ENCODE results near the gene INPP4A. TPM values are rescaled to one million over a fixed set of nuclear protein-coding genes. Genes with fewer than 3 reads are reported as not detected.

Gene INPP4A
- polyA plus RNA-seq, 1 donor (not counting 4 experiments of a cell fraction or from before 2014, with no cell fraction given), result 10.7 TPM

DNA sequence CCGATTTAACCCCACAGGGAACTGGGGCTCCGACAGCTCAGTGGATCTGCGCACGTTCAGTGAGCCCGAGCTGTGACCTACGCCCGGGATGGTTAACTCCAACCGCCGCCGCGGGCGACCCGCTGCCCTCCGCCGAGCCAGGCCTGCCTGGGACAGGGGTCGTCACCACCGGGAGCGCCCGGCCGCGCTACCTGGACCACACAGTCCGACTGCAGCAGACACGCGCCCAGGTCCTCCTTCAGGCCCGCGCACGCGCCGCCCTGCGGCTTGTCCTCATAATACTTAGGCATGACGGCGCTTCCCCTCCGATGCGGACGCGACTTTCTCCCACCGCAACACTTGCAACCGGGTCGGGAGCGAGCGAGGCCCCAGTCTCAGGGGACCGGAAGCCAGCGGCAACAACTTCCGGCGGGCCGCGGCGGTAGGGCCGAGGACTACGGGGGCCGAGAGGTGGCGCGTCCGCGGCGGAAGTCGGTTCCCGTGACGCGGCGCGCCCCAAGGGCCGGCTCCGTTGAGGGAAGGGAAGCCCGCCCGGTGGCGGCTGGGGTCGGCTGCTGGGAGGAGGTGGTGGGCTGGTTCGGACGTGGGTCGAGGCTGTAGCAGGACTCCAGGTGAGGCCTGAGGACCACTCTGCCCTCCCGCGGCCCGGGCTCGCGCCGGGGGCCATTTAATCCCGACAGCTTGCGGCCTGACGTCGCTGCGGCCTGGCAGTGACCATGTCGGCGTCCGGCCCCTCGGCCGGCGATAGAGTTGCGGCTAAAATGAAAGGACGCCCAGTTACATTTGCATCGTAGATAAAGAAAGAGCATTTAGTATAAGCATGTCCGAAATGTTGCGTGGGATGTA lies 163.7 kb downstream of the INPP4A start, which contains the start of the genes COA5 and UNC50:
Gene COA5, minus strand, starts transcription at position 397 of the 846 bp plus-strand sequence. Its CDS starts 107 bp downstream, at position 290.
Gene UNC50, plus strand, starts transcription at position 474 of the 846 bp plus-strand sequence. CDS start 1,171 bp downstream, outside the sequence.
- DNase-seq (ENCODE audit: low read depth, low spot score), result peak; percentile 59
- dilution Hi-C loops (cut with MboI; ENCODE audit: extremely low pct_ligation_motif_present, low sequenced_read_pairs), result no loop called here
- no peaks in the 10 kb centered on the region for H4K20me1 ChIP-seq (ENCODE audit: control insufficient read depth, extremely low read depth, insufficient read depth, low read length)
- peak within 1 kb of the TSS; percentile 96 to 99 (median 98) for H3K4me3 ChIP-seq (ENCODE audit: control insufficient read depth in 2 of 3, extremely low read depth in 1 of 3, insufficient read depth in 2 of 3, low read depth in 1 of 3, low read length in 3 of 3)
- H3K4me2 ChIP-seq (ENCODE audit: control insufficient read depth, extremely low read depth, insufficient read depth, low read depth, low read length), result peak within 1 kb of the TSS; percentile 100
- no peaks in the 10 kb centered on the region for H3K9me3 ChIP-seq (ENCODE audit: control insufficient read depth, low read depth, low read length)
- H2AFZ ChIP-seq (ENCODE audit: control insufficient read depth, low read length), result peak within 1 kb of the TSS; percentile 96
- TF ChIP-seq CTCF (optimal IDR thresholded peaks at IDR 0.05 in 1 of 3, IDR thresholded peaks at IDR 0.05 in 1 of 3, conservative IDR thresholded peaks at IDR 0.05 in 1 of 3; ENCODE audit: extremely low read depth in 1 of 3, insufficient read depth in 2 of 3, low read length in 3 of 3) (no peak), EZH2 (IDR thresholded peaks at IDR 0.05; ENCODE audit: low read length) (no peak)
- FAIRE-seq, result no peak
- peaks cover 26% of the 10 kb centered on the region for H3K4me1 ChIP-seq (ENCODE audit: control insufficient read depth, extremely low read depth, insufficient read depth, low read length)
- peaks cover 3% of the 10 kb centered on the region for H3K9me1 ChIP-seq (ENCODE audit: control insufficient read depth, extremely low read depth, insufficient read depth, low read length)
- peaks cover 7 to 14% of the 10 kb centered on the region in 2 experiments for H3K36me3 ChIP-seq (ENCODE audit: control insufficient read depth in 2 of 2, extremely low read depth in 1 of 2, insufficient read depth in 2 of 2, low read length in 2 of 2)
- H3K27me3 ChIP-seq (ENCODE audit: control insufficient read depth, extremely low read depth, insufficient read depth, low read length), result no peaks in the 10 kb centered on the region
- H3K9ac ChIP-seq (ENCODE audit: control insufficient read depth, extremely low read depth, insufficient read depth, low read length), result peak within 1 kb of the TSS; percentile 97
- H3K79me2 ChIP-seq (ENCODE audit: control insufficient read depth, insufficient read depth, low read length), result peaks cover 68% of the 10 kb centered on the region
- H3K27ac ChIP-seq (ENCODE audit: control insufficient read depth, insufficient read depth, low read length), result peak within 1 kb of the TSS; percentile 94

GRCh38 chr2:98608962-98609604 lies 164.4 kb downstream of the INPP4A start:
- Histone ChIP-seq H3K4me3 (ENCODE audit: control insufficient read depth in 2 of 3, extremely low read depth in 1 of 3, insufficient read depth in 2 of 3, low read depth in 1 of 3, low read length in 3 of 3) (peak overlapping the region; percentile 96 to 99 (median 98)), H3K36me3 (ENCODE audit: control insufficient read depth in 2 of 2, extremely low read depth in 1 of 2, insufficient read depth in 2 of 2, low read length in 2 of 2) (peaks cover 7 to 15% of the 10 kb centered on the region in 2 experiments), H3K27ac (ENCODE audit: control insufficient read depth, insufficient read depth, low read length) (peak overlapping the region; percentile 94), H3K9me3 (ENCODE audit: control insufficient read depth, low read depth, low read length) (no peaks in the 10 kb centered on the region), H3K4me1 (ENCODE audit: control insufficient read depth, extremely low read depth, insufficient read depth, low read length) (peaks cover 26% of the 10 kb centered on the region), H3K79me2 (ENCODE audit: control insufficient read depth, insufficient read depth, low read length) (peaks cover 66% of the 10 kb centered on the region), H4K20me1 (ENCODE audit: control insufficient read depth, extremely low read depth, insufficient read depth, low read length) (no peaks in the 10 kb centered on the region), H2AFZ (ENCODE audit: control insufficient read depth, low read length) (peak overlapping the region; percentile 93), H3K9ac (ENCODE audit: control insufficient read depth, extremely low read depth, insufficient read depth, low read length) (peak overlapping the region; percentile 97), H3K27me3 (ENCODE audit: control insufficient read depth, extremely low read depth, insufficient read depth, low read length) (no peaks in the 10 kb centered on the region), H3K4me2 (ENCODE audit: control insufficient read depth, extremely low read depth, insufficient read depth, low read depth, low read length) (peak overlapping the region; percentile 75), H3K9me1 (ENCODE audit: control insufficient read depth, extremely low read depth, insufficient read depth, low read length) (peaks cover 3% of the 10 kb centered on the region)
- dilution Hi-C loops (cut with MboI; ENCODE audit: extremely low pct_ligation_motif_present, low sequenced_read_pairs), result no loop called here
- TF ChIP-seq EZH2 (IDR thresholded peaks at IDR 0.05; ENCODE audit: low read length) (no peak), CTCF (optimal IDR thresholded peaks at IDR 0.05 in 1 of 3, IDR thresholded peaks at IDR 0.05 in 1 of 3, conservative IDR thresholded peaks at IDR 0.05 in 1 of 3; ENCODE audit: extremely low read depth in 1 of 3, insufficient read depth in 2 of 3, low read length in 3 of 3) (no peak)
- FAIRE-seq (no peak), DNase-seq (ENCODE audit: low read depth, low spot score) (no peak)
